Measurements from ENCODE around the gene UXS1.
"Not testable (repeated sequence)": the region's sequence is repeated elsewhere in the genome, so short reads cannot be mapped to it uniquely, and the experiment has no call there.

UXS1 gene

DNA sequence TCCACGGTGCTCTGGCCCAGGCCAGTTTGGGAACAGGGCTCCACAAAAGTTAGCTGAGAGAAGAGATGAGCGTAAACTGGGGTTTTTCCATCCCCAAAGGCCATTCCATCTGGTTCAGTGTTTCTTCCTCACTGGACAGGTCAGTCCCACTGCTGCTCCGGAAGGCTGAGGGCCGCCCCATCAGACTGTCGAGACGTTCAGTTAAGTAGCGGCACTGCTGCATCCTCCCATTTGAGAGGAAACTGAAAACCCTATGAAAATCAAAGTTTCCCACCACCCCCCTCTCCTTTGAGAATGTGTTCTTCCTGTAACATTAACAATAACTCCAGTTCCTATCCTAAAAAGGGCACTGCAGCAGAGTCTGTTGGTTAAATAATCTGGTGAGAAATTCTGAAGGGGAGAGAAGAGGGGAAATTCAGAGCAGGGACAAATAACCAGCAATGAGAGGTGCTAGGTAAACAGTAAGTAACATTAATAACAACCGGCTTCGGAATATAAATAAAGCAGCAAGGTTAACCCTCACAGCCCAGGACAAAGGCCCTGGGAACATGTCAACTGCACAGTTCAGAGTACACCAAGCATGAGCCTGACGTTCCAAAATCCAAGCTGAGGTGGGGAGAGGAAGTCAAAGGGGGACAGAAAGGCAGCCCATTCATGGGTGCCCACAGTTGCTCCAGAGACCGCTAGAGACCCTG lies 55.4 kb downstream of the UXS1 start:
- Mint-ChIP-seq H3K4me1 (peaks cover 41% of the 10 kb centered on the region), H3K4me3 (no peak overlapping the region), H3K9me3 (no peaks in the 10 kb centered on the region), H3K36me3 (peaks cover 47% of the 10 kb centered on the region), H3K27me3 (no peaks in the 10 kb centered on the region), H3K27ac (peak overlapping the region; percentile 24)
- ATAC-seq = no peak

DNA sequence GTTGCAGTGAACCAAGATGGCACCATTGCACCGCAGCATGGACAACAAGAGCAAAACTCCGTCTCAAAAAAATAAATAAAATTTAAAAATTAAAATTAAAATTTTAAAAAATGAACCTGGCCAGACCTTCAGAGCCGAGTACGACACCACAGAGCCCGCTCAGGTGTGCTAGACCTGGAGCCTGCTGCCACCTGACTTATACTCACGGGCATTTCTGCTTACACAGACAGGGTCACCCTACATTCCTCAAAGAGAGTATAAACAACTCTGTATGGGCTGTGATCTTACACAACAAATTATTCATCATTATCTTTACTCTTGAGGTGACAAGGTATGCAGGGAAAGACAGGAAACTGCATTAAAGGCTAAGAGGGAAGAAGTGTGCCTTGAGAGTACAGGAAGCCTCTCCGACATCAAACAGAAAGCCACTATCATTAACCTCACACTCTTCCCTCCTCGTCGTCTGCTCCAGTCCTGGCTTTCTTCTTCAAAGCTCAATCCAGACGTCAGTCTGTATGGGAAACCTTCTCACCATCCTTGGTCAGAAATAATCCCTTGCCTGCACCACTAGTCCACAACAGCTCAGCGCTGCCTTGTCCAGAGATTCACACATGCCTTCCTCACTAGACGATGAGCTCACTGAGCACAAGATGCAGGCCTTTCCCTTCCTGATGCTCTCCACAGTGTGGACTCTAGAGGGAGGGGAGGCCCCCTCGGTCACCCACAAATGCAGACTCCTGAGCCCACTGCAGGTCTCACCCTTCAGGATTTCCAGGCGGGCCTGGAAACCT lies 56.2 kb downstream of the UXS1 start:
- H3K27ac Mint-ChIP-seq = no peak overlapping the region
- H3K27me3 Mint-ChIP-seq = no peaks in the 10 kb centered on the region
- no peak for ATAC-seq
- peaks cover 39% of the 10 kb centered on the region for H3K36me3 Mint-ChIP-seq
- H3K4me1 Mint-ChIP-seq = peaks cover 38% of the 10 kb centered on the region
- H3K4me3 Mint-ChIP-seq = no peak overlapping the region
- no peaks in the 10 kb centered on the region for H3K9me3 Mint-ChIP-seq

DNA sequence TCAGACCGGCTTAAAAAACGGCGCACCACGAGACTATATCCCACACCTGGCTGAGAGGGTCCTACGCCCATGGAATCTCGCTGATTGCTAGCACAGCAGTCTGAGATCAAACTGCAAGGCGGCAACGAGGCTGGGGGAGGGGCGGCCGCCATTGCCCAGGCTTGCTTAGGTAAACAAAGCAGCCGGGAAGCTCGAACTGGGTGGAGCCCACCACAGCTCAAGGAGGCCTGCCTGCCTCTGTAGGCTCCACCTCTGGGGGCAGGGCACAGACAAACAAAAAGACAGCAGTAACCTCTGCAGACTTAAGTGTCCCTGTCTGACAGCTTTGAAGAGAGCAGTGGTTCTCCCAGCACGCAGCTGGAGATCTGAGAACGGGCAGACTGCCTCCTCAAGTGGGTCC lies 62.9 kb downstream of the UXS1 start:
- ATAC-seq, H3K27me3 Mint-ChIP-seq, H3K4me3 Mint-ChIP-seq, H3K4me1 Mint-ChIP-seq, H3K9me3 Mint-ChIP-seq, H3K27ac Mint-ChIP-seq: not testable (repeated sequence)
- H3K36me3 Mint-ChIP-seq = peaks cover 33% of the 10 kb centered on the region

DNA sequence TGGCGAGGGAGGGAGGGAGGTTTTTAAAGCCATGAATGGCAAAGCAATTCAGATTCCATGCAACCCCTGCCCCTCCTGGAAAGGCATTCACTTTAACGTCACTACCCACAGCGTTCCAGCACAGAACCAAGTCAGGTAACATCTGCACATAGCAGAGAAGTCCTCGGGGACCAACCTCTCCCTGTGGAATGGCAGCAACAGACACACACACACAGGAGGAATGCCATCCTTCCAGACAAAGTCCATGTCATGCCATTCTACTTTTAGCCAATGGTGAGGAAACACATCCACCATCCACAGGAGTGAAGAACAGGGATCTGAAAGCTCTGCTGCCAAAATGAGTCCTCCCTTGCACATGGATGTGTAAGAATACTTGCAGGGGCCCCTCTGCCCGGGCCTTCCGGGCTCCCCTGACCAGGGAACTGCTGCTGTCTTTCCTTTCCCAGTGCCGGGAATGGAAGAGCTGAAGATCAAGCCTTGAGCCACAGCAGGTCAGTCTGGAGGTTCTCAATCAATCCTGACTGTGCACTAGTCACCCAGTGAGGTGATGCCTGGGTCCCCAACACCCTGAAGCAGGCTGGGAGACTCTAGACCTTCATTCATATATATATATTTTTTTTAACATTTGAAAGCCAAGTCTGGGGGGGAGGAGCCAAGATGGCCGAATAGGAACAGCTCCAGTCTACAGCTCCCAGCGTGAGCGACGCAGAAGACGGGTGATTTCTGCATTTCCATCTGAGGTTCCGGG lies 63.7 kb downstream of the UXS1 start:
- H3K4me3 Mint-ChIP-seq = no peak overlapping the region
- no peak overlapping the region for H3K27ac Mint-ChIP-seq
- H3K9me3 Mint-ChIP-seq = no peaks in the 10 kb centered on the region

DNA sequence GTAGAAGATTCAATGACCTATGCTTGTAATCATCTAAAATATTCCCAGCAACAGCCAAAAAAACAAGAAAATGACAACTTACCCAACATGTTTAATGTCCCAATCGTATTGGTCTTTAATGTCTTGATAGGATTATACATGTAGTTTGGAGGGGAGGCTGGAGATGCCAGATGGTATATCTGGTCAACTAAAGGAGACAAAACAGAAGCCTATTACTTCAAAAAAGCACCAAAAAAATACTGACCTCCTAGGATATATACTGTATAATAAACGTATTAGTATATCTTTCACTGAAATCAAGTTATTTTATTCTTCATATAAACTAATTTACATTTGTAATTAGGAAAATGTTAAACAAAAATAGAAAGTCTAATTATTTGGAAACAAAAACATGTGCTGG lies 64.5 kb downstream of the UXS1 start:
- peaks cover 46% of the 10 kb centered on the region for H3K36me3 Mint-ChIP-seq
- H3K4me3 Mint-ChIP-seq = no peak overlapping the region
- no peak overlapping the region for H3K27ac Mint-ChIP-seq
- no peak for ATAC-seq
- H3K9me3 Mint-ChIP-seq = no peaks in the 10 kb centered on the region
- H3K4me1 Mint-ChIP-seq = peaks cover 5% of the 10 kb centered on the region
- H3K27me3 Mint-ChIP-seq = no peaks in the 10 kb centered on the region

More for the DNA sequence above, 63.7 kb downstream of the UXS1 start:
- peaks cover 5% of the 10 kb centered on the region for H3K4me1 Mint-ChIP-seq
- no peak for ATAC-seq
- H3K27me3 Mint-ChIP-seq = no peaks in the 10 kb centered on the region
- H3K36me3 Mint-ChIP-seq = peaks cover 38% of the 10 kb centered on the region

DNA sequence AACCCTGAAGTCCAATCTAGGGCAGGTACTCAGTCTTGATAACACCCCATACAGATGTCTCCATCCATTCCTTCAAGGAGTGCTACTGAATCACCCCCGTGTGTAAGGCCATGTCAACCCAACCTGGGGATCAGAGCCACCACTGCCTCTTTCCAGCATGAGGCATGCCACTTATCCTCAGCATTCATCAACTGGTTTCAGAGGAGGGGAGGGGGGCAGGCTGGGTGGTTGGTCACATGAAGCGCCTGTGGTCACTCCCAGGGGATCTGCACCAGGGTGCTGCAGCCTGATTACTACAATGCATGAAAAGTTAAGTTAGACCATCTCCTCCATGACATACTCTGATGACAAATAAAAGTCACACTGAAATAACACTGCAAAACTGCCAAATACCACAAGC lies 65.0 kb downstream of the UXS1 start:
- Mint-ChIP-seq H3K27ac (no peak overlapping the region), H3K36me3 (peaks cover 50% of the 10 kb centered on the region), H3K27me3 (no peaks in the 10 kb centered on the region), H3K4me1 (peaks cover 5% of the 10 kb centered on the region), H3K4me3 (no peak overlapping the region), H3K9me3 (no peaks in the 10 kb centered on the region)
- ATAC-seq = no peak

DNA sequence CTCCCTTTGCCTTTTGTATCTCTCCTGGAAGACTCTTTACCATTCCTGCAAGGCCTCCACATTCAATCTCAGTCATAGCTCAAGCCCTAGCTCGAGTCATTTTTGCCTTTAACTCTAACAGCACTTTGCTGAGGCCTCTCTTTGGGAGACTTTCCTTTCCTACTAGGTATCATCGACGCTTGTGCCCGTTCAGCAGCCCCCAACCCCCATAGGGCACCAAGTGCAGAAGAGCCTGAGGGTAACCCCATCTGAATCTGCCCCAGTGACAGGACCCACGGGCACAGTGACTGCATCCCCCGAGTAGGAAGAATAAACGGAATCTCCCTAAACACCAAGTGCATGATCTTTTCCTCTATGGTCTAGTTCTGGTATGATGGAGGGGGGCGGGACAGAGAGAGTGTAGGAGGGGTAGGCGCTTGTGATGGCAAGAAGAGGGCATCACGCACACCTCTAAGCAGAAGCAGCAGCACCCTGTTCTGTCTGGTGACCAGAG lies 66.3 kb downstream of the UXS1 start:
- Mint-ChIP-seq H3K27me3 (no peaks in the 10 kb centered on the region), H3K27ac (no peak overlapping the region), H3K4me3 (no peak overlapping the region), H3K9me3 (no peaks in the 10 kb centered on the region), H3K36me3 (peaks cover 63% of the 10 kb centered on the region), H3K4me1 (peaks cover 5% of the 10 kb centered on the region)
- ATAC-seq = no peak

DNA sequence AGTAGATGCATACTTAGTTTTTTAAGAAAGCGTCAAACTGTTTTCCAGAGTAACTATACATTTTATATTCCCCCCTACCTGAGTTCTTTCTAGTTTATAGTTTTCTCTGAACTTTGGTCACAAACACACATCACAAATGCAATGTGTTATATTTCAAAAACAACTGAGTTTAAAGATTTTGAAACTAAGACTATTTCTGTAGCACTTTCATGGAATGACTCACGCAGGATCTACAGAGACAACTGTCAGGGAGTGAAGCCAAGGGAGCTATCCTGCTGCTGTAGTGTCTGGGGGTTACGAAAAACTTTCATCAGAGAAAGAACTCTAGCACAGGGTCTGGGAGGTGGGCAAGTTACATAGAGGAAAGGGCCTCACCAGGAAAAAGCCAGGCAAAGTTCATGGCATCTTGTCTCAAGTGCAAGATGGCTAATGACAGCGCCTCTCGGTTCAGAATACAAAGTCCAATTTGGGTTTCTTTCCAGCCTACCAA lies 66.8 kb downstream of the UXS1 start:
- no peaks in the 10 kb centered on the region for H3K27me3 Mint-ChIP-seq
- H3K4me3 Mint-ChIP-seq = no peak overlapping the region
- no peak overlapping the region for H3K27ac Mint-ChIP-seq
- H3K9me3 Mint-ChIP-seq = no peaks in the 10 kb centered on the region
- no peak for ATAC-seq
- peaks cover 5% of the 10 kb centered on the region for H3K4me1 Mint-ChIP-seq
- H3K36me3 Mint-ChIP-seq = peaks cover 64% of the 10 kb centered on the region

DNA sequence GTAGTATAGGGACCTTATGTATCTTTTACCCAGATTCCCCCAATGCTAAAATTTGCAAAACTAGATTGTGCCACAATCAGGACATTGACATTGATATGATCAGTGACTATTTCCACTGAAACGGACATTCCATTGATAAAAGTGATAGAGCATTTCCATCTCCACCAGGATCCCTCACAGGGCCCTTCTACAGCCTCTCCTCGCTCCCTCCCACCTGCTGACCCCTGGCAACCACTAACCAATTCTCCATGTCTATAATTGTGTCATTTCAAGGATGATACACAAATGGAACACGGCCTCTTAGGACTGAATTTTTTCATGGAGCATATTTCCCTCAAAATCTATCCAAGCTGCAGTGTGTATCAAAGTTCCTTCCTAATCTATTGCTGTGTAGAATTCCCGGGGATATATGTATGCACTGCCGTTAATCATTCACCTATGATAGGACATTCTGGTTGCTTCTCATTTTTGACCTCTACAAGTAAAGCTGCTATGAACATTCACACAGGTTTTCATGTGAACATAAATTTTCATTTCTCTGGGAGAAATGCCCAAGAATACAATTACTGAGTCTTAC lies 67.3 kb downstream of the UXS1 start:
- Mint-ChIP-seq H3K36me3 (peaks cover 64% of the 10 kb centered on the region), H3K4me3 (no peak overlapping the region), H3K27ac (no peak overlapping the region), H3K9me3 (no peaks in the 10 kb centered on the region), H3K4me1 (peaks cover 5% of the 10 kb centered on the region), H3K27me3 (no peaks in the 10 kb centered on the region)
- ATAC-seq = no peak

DNA sequence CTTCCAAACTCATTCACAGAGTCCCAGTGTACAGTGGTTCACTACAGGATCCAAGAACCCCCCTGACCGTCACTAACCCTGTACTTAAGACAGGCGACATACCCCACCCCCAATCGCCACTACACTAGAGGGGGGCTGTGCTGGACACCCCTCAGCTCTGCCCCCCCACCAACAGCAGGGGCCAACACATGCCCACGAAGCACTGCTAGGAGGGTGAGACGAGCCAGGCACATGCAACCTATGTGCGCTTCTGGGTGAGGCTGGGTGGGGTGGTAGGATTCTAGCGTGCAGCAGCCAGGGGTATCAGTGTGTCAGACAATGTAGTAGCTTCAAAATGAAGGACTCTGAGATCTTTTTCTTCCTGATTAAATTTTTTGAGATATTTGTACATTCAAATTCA lies 67.8 kb downstream of the UXS1 start:
- Mint-ChIP-seq H3K36me3 (peaks cover 64% of the 10 kb centered on the region), H3K27me3 (no peaks in the 10 kb centered on the region)
- ATAC-seq = no peak

DNA sequence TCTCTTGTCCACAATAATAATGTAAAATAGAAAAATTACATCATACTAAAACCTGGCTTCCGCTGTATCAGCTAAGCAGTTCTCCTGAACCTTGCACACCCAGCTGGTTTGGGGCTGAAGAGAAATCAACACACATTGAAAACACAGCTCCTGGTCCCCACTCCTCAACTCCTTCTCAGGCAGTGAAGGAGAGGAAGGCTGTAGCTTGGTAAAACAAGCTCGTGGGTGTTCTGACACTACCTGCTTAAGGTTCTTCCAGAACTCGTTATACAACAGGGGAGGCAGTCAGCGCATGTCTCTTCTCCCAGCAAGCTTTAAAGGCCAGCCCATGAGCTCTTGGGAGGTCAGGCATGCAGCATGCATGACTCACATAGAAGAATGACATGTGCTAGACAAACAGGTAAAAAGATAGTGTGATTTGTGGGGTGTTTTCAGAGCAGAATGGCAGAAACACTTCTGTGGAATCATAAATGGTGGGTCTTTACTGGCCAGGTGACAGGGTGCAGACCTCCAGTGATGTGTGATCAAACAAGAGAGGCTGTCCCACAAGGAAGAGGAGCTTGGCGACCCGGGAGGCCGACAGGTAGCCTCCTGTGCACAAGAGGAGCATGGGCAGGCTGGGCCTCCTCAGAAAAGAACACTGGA lies 69.1 kb downstream of the UXS1 start:
- peak overlapping the region; percentile 25 for H3K27ac Mint-ChIP-seq
- peaks cover 11% of the 10 kb centered on the region for H3K4me1 Mint-ChIP-seq
- H3K4me3 Mint-ChIP-seq = no peak overlapping the region
- no peaks in the 10 kb centered on the region for H3K27me3 Mint-ChIP-seq
- no peak for ATAC-seq
- H3K36me3 Mint-ChIP-seq = peaks cover 74% of the 10 kb centered on the region
- no peaks in the 10 kb centered on the region for H3K9me3 Mint-ChIP-seq

More for the DNA sequence above, 67.8 kb downstream of the UXS1 start:
- Mint-ChIP-seq H3K9me3 (no peaks in the 10 kb centered on the region), H3K4me3 (no peak overlapping the region), H3K4me1 (peaks cover 5% of the 10 kb centered on the region), H3K27ac (no peak overlapping the region)

DNA sequence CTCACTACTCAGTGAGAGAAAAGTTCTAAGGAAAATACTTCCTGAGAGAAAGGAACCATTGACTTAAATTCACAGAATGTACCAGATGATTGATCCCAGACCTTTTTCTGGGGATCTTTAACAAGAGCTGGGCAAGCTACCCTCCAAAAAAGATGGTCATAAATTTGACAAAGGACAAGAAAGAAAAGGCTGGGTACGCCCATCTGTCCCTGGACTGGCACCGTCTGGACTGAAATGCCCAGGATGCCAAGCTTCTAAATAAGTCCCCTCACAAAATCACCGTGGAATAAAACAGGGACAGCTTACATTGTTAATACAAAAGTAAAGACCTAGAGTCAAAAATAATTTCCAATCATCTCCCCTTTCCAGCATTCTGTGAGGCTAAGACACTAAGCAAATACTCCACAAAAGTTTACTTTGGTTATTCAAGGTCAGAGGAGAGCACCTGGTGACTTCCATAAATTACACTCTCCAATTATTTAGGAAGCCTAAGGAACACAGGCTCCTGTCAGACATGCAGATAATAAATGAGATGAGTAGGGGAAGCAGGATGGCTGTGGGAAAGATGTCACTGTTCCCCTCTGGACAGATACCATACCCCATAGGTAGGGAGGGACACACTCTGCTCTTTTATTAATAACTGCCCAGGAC lies 69.9 kb downstream of the UXS1 start:
- H3K27ac Mint-ChIP-seq = peak overlapping the region; percentile 25
- no peak overlapping the region for H3K4me3 Mint-ChIP-seq
- H3K9me3 Mint-ChIP-seq = no peaks in the 10 kb centered on the region
- peaks cover 70% of the 10 kb centered on the region for H3K36me3 Mint-ChIP-seq
- peaks cover 12% of the 10 kb centered on the region for H3K4me1 Mint-ChIP-seq
- no peaks in the 10 kb centered on the region for H3K27me3 Mint-ChIP-seq
- no peak for ATAC-seq

DNA sequence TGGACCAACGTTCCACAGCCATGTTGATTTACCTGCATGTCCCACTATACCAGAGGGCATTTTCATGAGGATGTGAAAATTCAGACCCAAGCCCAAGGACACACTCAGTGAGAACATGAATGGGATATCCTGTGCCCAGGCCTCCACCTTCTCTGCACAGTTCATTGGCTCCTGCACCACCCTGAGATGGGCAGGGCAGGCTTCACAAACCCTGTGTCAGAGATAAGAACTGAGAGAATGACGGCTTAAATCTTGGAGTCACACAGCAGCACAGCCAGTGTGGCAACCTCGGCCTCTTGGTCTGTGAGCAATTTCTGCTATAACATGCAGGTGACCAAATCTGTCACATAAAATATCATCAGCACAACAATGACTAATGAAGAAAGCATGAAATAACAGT lies 71.9 kb downstream of the UXS1 start:
- no peak overlapping the region for H3K27ac Mint-ChIP-seq
- no peaks in the 10 kb centered on the region for H3K9me3 Mint-ChIP-seq
- H3K27me3 Mint-ChIP-seq = no peaks in the 10 kb centered on the region
- peaks cover 51% of the 10 kb centered on the region for H3K36me3 Mint-ChIP-seq
- no peak overlapping the region for H3K4me3 Mint-ChIP-seq
- peaks cover 10% of the 10 kb centered on the region for H3K4me1 Mint-ChIP-seq
- no peak for ATAC-seq

DNA sequence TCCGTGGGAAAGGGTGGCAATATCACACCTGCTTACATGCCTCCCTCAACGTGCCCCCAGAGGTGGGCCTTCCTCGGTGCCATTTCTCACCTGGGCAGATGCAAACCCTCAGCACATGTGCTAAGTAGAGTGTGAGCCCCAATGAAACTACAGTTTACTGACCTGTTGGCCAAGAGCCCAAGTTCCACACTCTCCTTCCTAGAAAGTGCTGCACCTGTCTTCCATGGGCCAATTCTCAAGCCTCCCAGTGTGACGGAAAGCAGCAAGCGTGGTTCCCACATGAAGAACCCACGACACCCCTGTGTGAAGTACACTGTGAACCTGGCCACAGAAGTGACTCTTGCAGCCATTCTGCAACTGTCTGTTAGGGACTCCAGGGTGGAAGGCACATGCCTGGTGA lies 73.7 kb downstream of the UXS1 start:
- peaks cover 46% of the 10 kb centered on the region for H3K36me3 Mint-ChIP-seq
- H3K9me3 Mint-ChIP-seq = no peaks in the 10 kb centered on the region
- H3K4me1 Mint-ChIP-seq = peaks cover 10% of the 10 kb centered on the region
- H3K27me3 Mint-ChIP-seq = no peaks in the 10 kb centered on the region
- ATAC-seq = no peak
- H3K4me3 Mint-ChIP-seq = no peak overlapping the region
- H3K27ac Mint-ChIP-seq = no peak overlapping the region
